SK-N-SH (cell line): ENCODE results near the gene STIP1. TPM values are rescaled to one million over a fixed set of nuclear protein-coding genes. Genes with fewer than 3 reads are reported as not detected.

Experiments used
- CTCF ChIA-PET: fragments of 300-600, 350-600 bp; formaldehyde crosslinking; extraction: SDS; loops from one replicate; lab custom pipeline; 2021; lab: Yijun Ruan, JAX
- POLR2A ChIA-PET: fragments of 350-600 bp; sonication (Branson Sonifier 250); formaldehyde crosslinking; extraction: SDS; loops from one replicate; lab custom pipeline; 2020; ENCODE audit warnings: antibody characterized with exemption, inconsistent platforms; lab: Yijun Ruan, JAX
- DNase-seq: peaks from one replicate; pipeline ENCODE4 v3.0.0; 2012
- H2AFZ ChIP-seq: fragments of 200-600 bp; sonication (generic); 2 replicates; pipeline ENCODE4 v1.8.1; 2016; ENCODE audit warnings: antibody characterized with exemption, mild to moderate bottlenecking, low read depth
- H3F3A ChIP-seq: fragments of 200-600 bp; sonication (generic); replicated peaks from 2 replicates; pipeline ENCODE3; 2016; ENCODE audit warnings: antibody characterized with exemption, mild to moderate bottlenecking; ENCODE audit not compliant: insufficient read depth
- H3K27ac ChIP-seq, 2 experiments: fragments of 200-500 bp in 1 of 2; fragments of 200-600 bp in 1 of 2; sonication (Bioruptor generic) in 1 of 2; sonication (generic), shearing (Covaris generic) in 1 of 2; 2 replicates each; pipeline versions ENCODE4 v1.5.1 to v1.6.1; 2014 to 2016; ENCODE audit warnings: low read depth in 2 of 2, inconsistent platforms in 1 of 2, low read length in 1 of 2, mild to moderate bottlenecking in 1 of 2, mixed read lengths in 1 of 2
- H3K27me3 ChIP-seq: fragments of 200-600 bp; sonication (generic), shearing (Covaris generic); 2 replicates; pipeline ENCODE4 v1.6.1; 2016; ENCODE audit warnings: mixed run types; ENCODE audit not compliant: insufficient read depth
- H3K36me3 ChIP-seq, 2 experiments: fragments of 200-500 bp in 1 of 2; fragments of 200-600 bp in 1 of 2; sonication (Bioruptor generic) in 1 of 2; sonication (generic) in 1 of 2; replicated peaks in 1 of 2; 2 replicates each; pipeline versions ENCODE3 to v1.5.1; 2014 to 2016; ENCODE audit warnings: low read length in 1 of 2, mild to moderate bottlenecking in 1 of 2; ENCODE audit not compliant: insufficient read depth in 2 of 2, control insufficient read depth in 1 of 2
- H3K4me1 ChIP-seq, 2 experiments: fragments of 200-500 bp in 1 of 2; fragments of 200-600 bp in 1 of 2; sonication (Bioruptor generic) in 1 of 2; sonication (generic), shearing (Covaris generic) in 1 of 2; 2 replicates each; pipeline versions ENCODE4 v1.5.1 to v1.6.1; 2014 to 2016; ENCODE audit warnings: low read depth in 1 of 2, low read length in 1 of 2, mixed run types in 1 of 2; ENCODE audit not compliant: insufficient read depth in 2 of 2, control insufficient read depth in 1 of 2
- H3K4me2 ChIP-seq: fragments of 200-600 bp; sonication (generic), shearing (Covaris generic); 2 replicates; pipeline ENCODE4 v1.6.1; 2017; ENCODE audit warnings: mixed run types
- H3K4me3 ChIP-seq, 2 experiments: fragments of 200-500 bp in 1 of 2; fragments of 200-600 bp in 1 of 2; sonication (Bioruptor generic) in 1 of 2; sonication (generic), shearing (Covaris generic) in 1 of 2; 2 replicates each; pipeline versions ENCODE4 v1.5.1 to v1.8.1; 2014 to 2016; ENCODE audit warnings: low read depth in 2 of 2, inconsistent platforms in 1 of 2, low read length in 1 of 2, mild to moderate bottlenecking in 1 of 2, mixed read lengths in 1 of 2, moderate library complexity in 1 of 2
- H3K79me2 ChIP-seq: fragments of 200-600 bp; sonication (generic); 2 replicates; pipeline ENCODE4 v1.8.1; 2017; ENCODE audit warnings: mild to moderate bottlenecking; ENCODE audit not compliant: insufficient read depth
- H3K9ac ChIP-seq: fragments of 200-600 bp; sonication (generic); 2 replicates; pipeline ENCODE4 v1.6.1; 2017; ENCODE audit warnings: mixed run types
- H3K9me2 ChIP-seq: fragments of 200-600 bp; sonication (generic); 2 replicates; pipeline ENCODE4 v1.6.1; 2017; ENCODE audit warnings: mixed run types
- H3K9me3 ChIP-seq: fragments of 200-600 bp; sonication (generic); 2 replicates; pipeline ENCODE4 v1.6.1; 2017; ENCODE audit warnings: mixed run types, mild to moderate bottlenecking, moderate library complexity
- H4K20me1 ChIP-seq: fragments of 200-600 bp; sonication (generic); 2 replicates; pipeline ENCODE4 v1.6.1; 2017; ENCODE audit warnings: mild to moderate bottlenecking, mixed run types; ENCODE audit not compliant: insufficient read depth
- CHD2 ChIP-seq: fragments of 150-350 bp; IDR thresholded peaks from 2 replicates; pipeline ENCODE4 v1.6.1; 2018; ENCODE audit warnings: low read length; ENCODE audit not compliant: partially characterized antibody
- EP300 ChIP-seq, 2 experiments: IDR thresholded peaks; 2 replicates each; pipeline versions ENCODE4 v1.4.0 to v1.6.1; 2012; ENCODE audit warnings: borderline replicate concordance in 1 of 2, low read depth in 1 of 2, low read length in 1 of 2
- EZH2phosphoT487 ChIP-seq: fragments of 200-600 bp; sonication (generic); IDR thresholded peaks from 2 replicates; pipeline ENCODE4 v1.6.1; 2017; ENCODE audit warnings: low read depth, mixed run types, mild to moderate bottlenecking, antibody characterized with exemption, moderate library complexity, borderline replicate concordance
- FOSL2 ChIP-seq: IDR thresholded peaks from 2 replicates; pipeline ENCODE4 v1.4.0; 2012; ENCODE audit warnings: low read depth, mild to moderate bottlenecking, moderate library complexity, borderline replicate concordance
- FOXM1 ChIP-seq: IDR thresholded peaks from 2 replicates; pipeline ENCODE4 v1.4.0; 2012; ENCODE audit warnings: low read depth, mild to moderate bottlenecking
- GABPA ChIP-seq: IDR thresholded peaks from 2 replicates; pipeline ENCODE4 v1.4.0; 2012; ENCODE audit warnings: low read depth, mild to moderate bottlenecking
- JUND ChIP-seq: IDR thresholded peaks from 2 replicates; pipeline ENCODE4 v1.4.0; 2012
- MAX ChIP-seq: IDR thresholded peaks from 2 replicates; pipeline ENCODE4 v1.4.0; 2012; ENCODE audit warnings: low read depth
- PBX3 ChIP-seq: IDR thresholded peaks from 2 replicates; pipeline ENCODE4; 2012
- RAD21 ChIP-seq: IDR thresholded peaks from 2 replicates; pipeline ENCODE4 v1.6.1; 2012; ENCODE audit warnings: mild to moderate bottlenecking, low read length
- REST ChIP-seq: IDR thresholded peaks from 2 replicates; pipeline ENCODE4 v1.6.1; 2012; ENCODE audit warnings: mild to moderate bottlenecking, low read depth, low read length, moderate library complexity
- RXRA ChIP-seq: IDR thresholded peaks from 2 replicates; pipeline ENCODE4 v1.4.0; 2012; ENCODE audit warnings: low read depth, mild to moderate bottlenecking, borderline replicate concordance
- SIN3A ChIP-seq: IDR thresholded peaks from 2 replicates; pipeline ENCODE4 v1.6.1; 2012; ENCODE audit warnings: low read depth, mild to moderate bottlenecking, low read length, moderate library complexity, borderline replicate concordance
- SMC3 ChIP-seq: IDR thresholded peaks from 2 replicates; pipeline ENCODE4 v1.6.1; 2012; ENCODE audit warnings: low read depth, low read length, improper control_type of control experiment
- YY1 ChIP-seq: IDR thresholded peaks from 2 replicates; pipeline ENCODE4 v1.4.0; 2012; ENCODE audit warnings: low read depth, mild to moderate bottlenecking
- WGBS: methylation state at CpG from one replicate; pipeline ENCODE4 v1.1.6; 2017; ENCODE audit warnings: low lambda C conversion rate; 5-methylcytosine and 5-hydroxymethylcytosine counted together
- polyA plus RNA-seq, 3 experiments: library from polyadenylated mRNA; depleted of rRNA; stranded (reverse); fragments of >200 nt; gene quantifications; 2 replicates each; pipeline ENCODE4 v1.2.3, GENCODE V29; 2012
- TF ChIP-seq, protein P1 (sequence below): fragments of 150-350 bp; IDR thresholded peaks from 2 replicates; pipeline ENCODE4 v1.6.1; 2016; ENCODE audit warnings: mild to moderate bottlenecking, low read depth, low read length
- TF ChIP-seq, protein P2 (sequence below): fragments of 200-600 bp; sonication (generic); IDR thresholded peaks from 2 replicates; pipeline ENCODE4 v1.6.1; 2017; ENCODE audit warnings: antibody characterized with exemption, mild to moderate bottlenecking, moderate library complexity
- TF ChIP-seq, protein P3 (sequence below): fragments of 150-350 bp; IDR thresholded peaks from 2 replicates; pipeline ENCODE4 v1.6.1; 2017; ENCODE audit warnings: antibody characterized with exemption, low read length, low read depth, borderline replicate concordance

Gene STIP1
- polyA plus RNA-seq, 1 of the 3 experiments (the other 2 are of a cell fraction), result 163 TPM

DNA sequence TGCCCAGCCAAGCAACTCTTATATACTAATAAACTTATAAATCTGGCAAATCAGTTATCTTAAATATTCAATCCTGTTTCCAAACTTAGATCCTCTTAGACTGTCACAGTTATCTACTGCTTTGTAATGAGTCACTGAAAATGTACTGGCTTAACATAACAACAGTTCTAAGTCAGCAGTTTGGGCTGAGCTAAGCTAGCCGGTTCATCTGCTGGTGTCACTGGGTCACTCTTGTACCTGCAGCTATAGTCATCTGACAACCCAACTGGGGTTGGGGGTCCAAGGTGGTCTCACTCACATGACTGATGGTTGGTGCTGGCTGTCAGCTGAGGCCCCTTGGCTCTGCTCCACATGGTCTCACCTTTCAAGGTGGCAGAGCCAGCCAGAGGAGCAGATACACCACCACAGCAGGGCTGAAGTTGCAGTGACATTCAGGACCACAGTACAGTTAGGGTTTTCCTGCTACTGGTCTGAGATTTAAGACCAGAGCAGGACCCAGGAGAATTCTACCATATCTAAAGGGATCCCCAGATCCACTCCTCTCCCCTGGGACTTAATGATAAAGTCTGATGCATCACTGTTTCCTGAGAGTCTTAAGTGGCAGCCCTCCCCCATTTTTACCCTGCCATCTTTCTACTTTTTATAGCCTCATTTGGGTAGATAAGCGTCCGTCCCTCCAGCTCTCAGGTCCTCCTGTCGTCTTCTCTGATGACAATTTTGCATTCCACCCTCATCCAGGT lies 12.2 kb upstream of the STIP1 start:
- no peak overlapping the region for H3K4me3 ChIP-seq
- no peak overlapping the region for H2AFZ ChIP-seq
- no peak for DNase-seq
- ChIA-PET CTCF (interaction anchor here (1.1 to 1.5 kb wide), 2 partner anchors 21 to 31 kb away, joined by 3 to 5 read pairs; no protein-coding TSS in a partner anchor), POLR2A (no interaction called here)
- no peak overlapping the region for H3K4me2 ChIP-seq
- H3K9ac ChIP-seq, result no peak overlapping the region
- no peak overlapping the region for H3K27ac ChIP-seq
- peaks cover 8% of the 10 kb centered on the region for H3F3A ChIP-seq
- no peaks in the 10 kb centered on the region for H3K9me2 ChIP-seq
- no peaks in the 10 kb centered on the region for H3K27me3 ChIP-seq
- TF ChIP-seq RAD21 (no peak), MAX (no peak), FOXM1 (no peak), SMC3 (no peak), JUND (no peak), SIN3A (no peak), YY1 (no peak), EP300 (IDR thresholded peaks at IDR 0.05; ENCODE audit: borderline replicate concordance in 1 of 2, low read depth in 1 of 2, low read length in 1 of 2) (no peak), FOSL2 (no peak), GABPA (no peak), REST (no peak), EZH2phosphoT487 (no peak), CHD2 (no peak), PBX3 (no peak), RXRA (no peak)
- TF ChIP-seq, protein P1, sequence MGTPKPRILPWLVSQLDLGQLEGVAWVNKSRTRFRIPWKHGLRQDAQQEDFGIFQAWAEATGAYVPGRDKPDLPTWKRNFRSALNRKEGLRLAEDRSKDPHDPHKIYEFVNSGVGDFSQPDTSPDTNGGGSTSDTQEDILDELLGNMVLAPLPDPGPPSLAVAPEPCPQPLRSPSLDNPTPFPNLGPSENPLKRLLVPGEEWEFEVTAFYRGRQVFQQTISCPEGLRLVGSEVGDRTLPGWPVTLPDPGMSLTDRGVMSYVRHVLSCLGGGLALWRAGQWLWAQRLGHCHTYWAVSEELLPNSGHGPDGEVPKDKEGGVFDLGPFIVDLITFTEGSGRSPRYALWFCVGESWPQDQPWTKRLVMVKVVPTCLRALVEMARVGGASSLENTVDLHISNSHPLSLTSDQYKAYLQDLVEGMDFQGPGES, result no peak
- TF ChIP-seq, protein P2, sequence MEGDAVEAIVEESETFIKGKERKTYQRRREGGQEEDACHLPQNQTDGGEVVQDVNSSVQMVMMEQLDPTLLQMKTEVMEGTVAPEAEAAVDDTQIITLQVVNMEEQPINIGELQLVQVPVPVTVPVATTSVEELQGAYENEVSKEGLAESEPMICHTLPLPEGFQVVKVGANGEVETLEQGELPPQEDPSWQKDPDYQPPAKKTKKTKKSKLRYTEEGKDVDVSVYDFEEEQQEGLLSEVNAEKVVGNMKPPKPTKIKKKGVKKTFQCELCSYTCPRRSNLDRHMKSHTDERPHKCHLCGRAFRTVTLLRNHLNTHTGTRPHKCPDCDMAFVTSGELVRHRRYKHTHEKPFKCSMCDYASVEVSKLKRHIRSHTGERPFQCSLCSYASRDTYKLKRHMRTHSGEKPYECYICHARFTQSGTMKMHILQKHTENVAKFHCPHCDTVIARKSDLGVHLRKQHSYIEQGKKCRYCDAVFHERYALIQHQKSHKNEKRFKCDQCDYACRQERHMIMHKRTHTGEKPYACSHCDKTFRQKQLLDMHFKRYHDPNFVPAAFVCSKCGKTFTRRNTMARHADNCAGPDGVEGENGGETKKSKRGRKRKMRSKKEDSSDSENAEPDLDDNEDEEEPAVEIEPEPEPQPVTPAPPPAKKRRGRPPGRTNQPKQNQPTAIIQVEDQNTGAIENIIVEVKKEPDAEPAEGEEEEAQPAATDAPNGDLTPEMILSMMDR, result no peak
- TF ChIP-seq, protein P3, sequence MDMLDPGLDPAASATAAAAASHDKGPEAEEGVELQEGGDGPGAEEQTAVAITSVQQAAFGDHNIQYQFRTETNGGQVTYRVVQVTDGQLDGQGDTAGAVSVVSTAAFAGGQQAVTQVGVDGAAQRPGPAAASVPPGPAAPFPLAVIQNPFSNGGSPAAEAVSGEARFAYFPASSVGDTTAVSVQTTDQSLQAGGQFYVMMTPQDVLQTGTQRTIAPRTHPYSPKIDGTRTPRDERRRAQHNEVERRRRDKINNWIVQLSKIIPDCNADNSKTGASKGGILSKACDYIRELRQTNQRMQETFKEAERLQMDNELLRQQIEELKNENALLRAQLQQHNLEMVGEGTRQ, result no peak
- no peaks in the 10 kb centered on the region; a peak in 1 of 4 replicates for H3K4me1 ChIP-seq
- H3K36me3 ChIP-seq, result no peaks in the 10 kb centered on the region
- H3K79me2 ChIP-seq, result no peaks in the 10 kb centered on the region
- WGBS, result 90% methylated on average over 4 of the region's 4 CpGs
- no peaks in the 10 kb centered on the region for H4K20me1 ChIP-seq
- H3K9me3 ChIP-seq, result no peaks in the 10 kb centered on the region
